ENCODE data around the gene BRF1.

GRCh38 chr14:105208738-105209075, 92.1 kb downstream of the BRF1 start:
- TF ChIP-seq REST (IDR thresholded peaks at IDR 0.05; ENCODE audit: low read depth), result no peak
- no peak for TF ChIP-seq RAD21 (IDR thresholded peaks at IDR 0.05; ENCODE audit: low read depth)
- TF ChIP-seq EP300 (IDR thresholded peaks at IDR 0.05; ENCODE audit: borderline replicate concordance), result no peak
- TF ChIP-seq YY1 (IDR thresholded peaks at IDR 0.05; ENCODE audit: low read depth), result no peak
- no peak for TF ChIP-seq ZBTB7A (IDR thresholded peaks at IDR 0.05; ENCODE audit: low read depth)
- TF ChIP-seq TEAD4 (IDR thresholded peaks at IDR 0.05), result no peak
- TF ChIP-seq MAX (IDR thresholded peaks at IDR 0.05), result no peak

All from Ishikawa (cell line).